ENCODE measurements around the gene CAAP1.

CAAP1 gene

DNA sequence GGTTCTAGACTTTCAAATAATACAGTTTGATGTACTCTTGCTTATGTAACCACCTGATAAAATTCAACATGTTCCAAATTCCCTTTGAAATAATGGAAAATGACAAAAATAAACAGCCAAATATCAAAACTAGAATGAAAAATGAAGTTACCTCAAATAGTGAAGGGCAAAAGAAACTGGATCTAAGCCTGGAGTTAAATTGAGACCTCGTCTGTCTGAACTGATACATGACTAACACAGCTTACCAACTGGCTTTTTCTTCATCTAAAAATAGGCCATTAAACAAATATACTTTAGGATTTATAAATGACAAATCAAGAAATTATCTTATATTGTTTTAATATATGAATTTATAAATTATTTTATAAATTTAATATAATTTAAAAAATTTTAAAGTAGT is 12.1 kb upstream of the CAAP1 start:
- TF ChIP-seq TAF1 (IDR thresholded peaks at IDR 0.05; ENCODE audit: borderline replicate concordance, insufficient read depth, low read length): no peak

DNA sequence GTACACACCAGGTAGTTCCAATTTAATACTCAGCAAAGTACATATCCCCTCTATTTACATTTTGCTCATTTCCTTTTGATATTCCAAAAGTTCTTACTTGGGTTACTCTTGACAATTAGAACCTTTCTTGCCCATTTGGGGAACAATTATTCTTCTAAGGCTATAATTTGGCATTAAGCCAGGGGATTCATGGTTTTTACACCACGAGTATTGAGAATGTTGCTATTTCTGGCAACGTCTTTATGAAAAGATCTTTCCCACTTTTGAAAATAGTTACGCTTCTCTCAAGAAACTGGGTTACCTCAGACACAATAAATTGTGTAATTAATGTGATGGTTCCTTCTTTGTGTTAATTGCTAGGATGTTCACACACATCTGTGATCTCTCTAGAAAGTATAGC is 11.5 kb upstream of the CAAP1 start:
- TF ChIP-seq SIN3A (IDR thresholded peaks at IDR 0.05; ENCODE audit: borderline replicate concordance, insufficient read depth, low read length) (no peak), POLR2AphosphoS5 (IDR thresholded peaks at IDR 0.05; ENCODE audit: low read depth, low read length) (no peak), TAF1 (IDR thresholded peaks at IDR 0.05; ENCODE audit: borderline replicate concordance, insufficient read depth, low read length) (no peak), FOXP2 (optimal IDR thresholded peaks at IDR 0.05; ENCODE audit: borderline replicate concordance, extremely low read depth, extremely low read length, insufficient read depth) (no peak)
- TF ChIP-seq, protein P1, sequence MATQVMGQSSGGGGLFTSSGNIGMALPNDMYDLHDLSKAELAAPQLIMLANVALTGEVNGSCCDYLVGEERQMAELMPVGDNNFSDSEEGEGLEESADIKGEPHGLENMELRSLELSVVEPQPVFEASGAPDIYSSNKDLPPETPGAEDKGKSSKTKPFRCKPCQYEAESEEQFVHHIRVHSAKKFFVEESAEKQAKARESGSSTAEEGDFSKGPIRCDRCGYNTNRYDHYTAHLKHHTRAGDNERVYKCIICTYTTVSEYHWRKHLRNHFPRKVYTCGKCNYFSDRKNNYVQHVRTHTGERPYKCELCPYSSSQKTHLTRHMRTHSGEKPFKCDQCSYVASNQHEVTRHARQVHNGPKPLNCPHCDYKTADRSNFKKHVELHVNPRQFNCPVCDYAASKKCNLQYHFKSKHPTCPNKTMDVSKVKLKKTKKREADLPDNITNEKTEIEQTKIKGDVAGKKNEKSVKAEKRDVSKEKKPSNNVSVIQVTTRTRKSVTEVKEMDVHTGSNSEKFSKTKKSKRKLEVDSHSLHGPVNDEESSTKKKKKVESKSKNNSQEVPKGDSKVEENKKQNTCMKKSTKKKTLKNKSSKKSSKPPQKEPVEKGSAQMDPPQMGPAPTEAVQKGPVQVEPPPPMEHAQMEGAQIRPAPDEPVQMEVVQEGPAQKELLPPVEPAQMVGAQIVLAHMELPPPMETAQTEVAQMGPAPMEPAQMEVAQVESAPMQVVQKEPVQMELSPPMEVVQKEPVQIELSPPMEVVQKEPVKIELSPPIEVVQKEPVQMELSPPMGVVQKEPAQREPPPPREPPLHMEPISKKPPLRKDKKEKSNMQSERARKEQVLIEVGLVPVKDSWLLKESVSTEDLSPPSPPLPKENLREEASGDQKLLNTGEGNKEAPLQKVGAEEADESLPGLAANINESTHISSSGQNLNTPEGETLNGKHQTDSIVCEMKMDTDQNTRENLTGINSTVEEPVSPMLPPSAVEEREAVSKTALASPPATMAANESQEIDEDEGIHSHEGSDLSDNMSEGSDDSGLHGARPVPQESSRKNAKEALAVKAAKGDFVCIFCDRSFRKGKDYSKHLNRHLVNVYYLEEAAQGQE (IDR thresholded peaks at IDR 0.05; ENCODE audit: insufficient read depth in 1 of 2, low read depth in 2 of 2, low read length in 2 of 2): no peak

DNA sequence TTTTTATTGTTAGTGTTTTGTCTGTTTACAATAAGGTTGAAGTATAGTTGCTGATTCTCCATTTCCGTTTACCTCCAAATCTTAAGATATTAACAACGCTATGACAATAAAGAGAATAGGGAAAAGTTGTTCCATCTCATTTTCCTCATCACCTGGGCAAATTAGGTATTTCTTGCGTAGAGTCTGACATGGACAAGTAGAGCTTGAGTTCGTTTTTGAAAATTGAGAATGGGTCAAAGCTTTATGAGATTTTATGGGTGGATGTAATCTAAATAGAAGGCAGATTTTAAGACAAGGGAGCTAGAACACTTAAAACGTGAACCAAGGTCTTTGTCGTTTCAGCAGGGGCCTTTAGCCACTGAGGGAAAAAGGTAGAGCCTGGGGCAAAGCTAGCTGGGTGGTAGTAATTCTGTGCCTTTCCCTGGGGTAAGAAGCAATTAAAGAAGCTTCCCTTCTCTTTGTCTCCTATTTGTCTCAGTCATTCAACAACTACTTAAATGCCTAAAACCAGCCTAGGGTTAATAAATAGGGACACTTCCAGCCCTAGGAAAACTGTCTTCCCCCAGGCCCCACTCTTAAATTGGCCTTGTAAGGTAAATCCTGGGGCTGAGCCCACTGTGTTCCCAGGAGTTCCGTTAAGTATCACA is 551 bp upstream of the CAAP1 start:
- TF ChIP-seq TAF1 (IDR thresholded peaks at IDR 0.05; ENCODE audit: borderline replicate concordance, insufficient read depth, low read length) (no peak), FOXP2 (optimal IDR thresholded peaks at IDR 0.05; ENCODE audit: borderline replicate concordance, extremely low read depth, extremely low read length, insufficient read depth) (no peak), POLR2AphosphoS5 (IDR thresholded peaks at IDR 0.05; ENCODE audit: low read depth, low read length) (no peak), SIN3A (IDR thresholded peaks at IDR 0.05; ENCODE audit: borderline replicate concordance, insufficient read depth, low read length) (no peak)
- TF ChIP-seq, protein P1 (IDR thresholded peaks at IDR 0.05; ENCODE audit: insufficient read depth in 1 of 2, low read depth in 2 of 2, low read length in 2 of 2): no peak

DNA sequence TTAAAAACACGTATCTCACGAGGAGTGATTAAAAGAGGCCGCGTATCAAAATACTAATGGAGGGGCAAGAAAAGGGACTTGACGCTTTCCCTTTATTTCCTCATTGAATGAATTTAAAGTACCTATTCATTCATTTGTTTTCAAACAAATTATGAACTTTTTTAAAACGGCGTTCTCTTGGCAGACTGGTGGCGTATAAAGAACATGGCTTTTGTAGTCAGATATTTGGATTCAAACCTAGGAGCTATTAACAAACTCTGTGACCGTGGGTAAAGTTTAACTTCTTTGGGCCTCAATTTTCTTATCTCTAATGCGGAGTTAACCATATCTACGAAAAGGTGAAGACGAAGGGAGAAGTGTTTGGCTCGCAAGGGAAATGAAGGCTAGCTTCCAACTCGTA is 876 bp downstream of the CAAP1 start:
- TF ChIP-seq POLR2AphosphoS5 (IDR thresholded peaks at IDR 0.05; ENCODE audit: low read depth, low read length) (no peak), SIN3A (IDR thresholded peaks at IDR 0.05; ENCODE audit: borderline replicate concordance, insufficient read depth, low read length) (no peak), TAF1 (IDR thresholded peaks at IDR 0.05; ENCODE audit: borderline replicate concordance, insufficient read depth, low read length) (no peak), FOXP2 (optimal IDR thresholded peaks at IDR 0.05; ENCODE audit: borderline replicate concordance, extremely low read depth, extremely low read length, insufficient read depth) (no peak)
- TF ChIP-seq, protein P1 (IDR thresholded peaks at IDR 0.05; ENCODE audit: insufficient read depth in 1 of 2, low read depth in 2 of 2, low read length in 2 of 2): no peak

DNA sequence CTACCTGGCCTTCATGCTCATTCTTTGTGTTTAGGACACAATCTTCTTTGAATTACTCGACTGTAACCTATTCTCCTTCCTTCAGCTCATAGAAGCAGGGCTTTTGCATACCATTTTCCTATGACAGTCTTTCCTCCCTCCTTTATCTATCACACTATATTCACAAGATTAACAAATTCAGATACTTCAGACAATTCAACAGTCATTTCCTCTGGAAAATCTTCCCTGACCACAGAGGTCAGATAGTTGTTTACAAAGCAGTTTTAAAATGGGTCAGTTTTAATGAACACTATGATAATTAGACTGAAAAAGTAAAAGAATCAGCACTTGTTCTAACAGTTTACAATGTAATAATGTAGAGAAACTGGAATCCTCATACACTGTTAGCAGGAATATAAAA is 4.3 kb downstream of the CAAP1 start:
- TF ChIP-seq, protein P1 (IDR thresholded peaks at IDR 0.05; ENCODE audit: insufficient read depth in 1 of 2, low read depth in 2 of 2, low read length in 2 of 2): no peak
- TF ChIP-seq TAF1 (IDR thresholded peaks at IDR 0.05; ENCODE audit: borderline replicate concordance, insufficient read depth, low read length): no peak
- no peak for TF ChIP-seq SIN3A (IDR thresholded peaks at IDR 0.05; ENCODE audit: borderline replicate concordance, insufficient read depth, low read length)
- TF ChIP-seq FOXP2 (optimal IDR thresholded peaks at IDR 0.05; ENCODE audit: borderline replicate concordance, extremely low read depth, extremely low read length, insufficient read depth): no peak
- no peak for TF ChIP-seq POLR2AphosphoS5 (IDR thresholded peaks at IDR 0.05; ENCODE audit: low read depth, low read length)

All from PFSK-1 (cell line).